ENCODE data around the gene TNFRSF21. TPM values are rescaled to one million over a fixed set of nuclear protein-coding genes. Genes with fewer than 3 reads are reported as not detected.

TNFRSF21 gene
- total RNA-seq, 1 donor from 2014 or later = 27.1 TPM

- DNase-seq = no peak
- TF ChIP-seq CTCF (IDR thresholded peaks at IDR 0.05; ENCODE audit: partially characterized antibody, unreplicated experiment) = no peak
- Mint-ChIP-seq H3K36me3 (ENCODE audit: unreplicated experiment) (no peaks in the 10 kb centered on the region), H3K4me3 (ENCODE audit: unreplicated experiment) (no peak overlapping the region), H3K9me3 (ENCODE audit: unreplicated experiment) (no peaks in the 10 kb centered on the region), H3K27me3 (ENCODE audit: unreplicated experiment) (no peaks in the 10 kb centered on the region), H3K4me1 (ENCODE audit: low read depth, unreplicated experiment) (peaks cover 14% of the 10 kb centered on the region), H3K27ac (ENCODE audit: unreplicated experiment) (no peak overlapping the region)
Observed at GRCh38 chr6:47239546-47239945, 70.2 kb downstream of the TNFRSF21 start.

- H3K27ac Mint-ChIP-seq (ENCODE audit: unreplicated experiment) = no peak overlapping the region
Observed at GRCh38 chr6:47238456-47238995, 71.2 kb downstream of the TNFRSF21 start.

GRCh38 chr6:47237196-47237595 is 72.5 kb downstream of the TNFRSF21 start:
- H3K27ac Mint-ChIP-seq (ENCODE audit: unreplicated experiment) = no peak overlapping the region
- H3K4me1 Mint-ChIP-seq (ENCODE audit: low read depth, unreplicated experiment) = peaks cover 6% of the 10 kb centered on the region
- H3K4me3 Mint-ChIP-seq (ENCODE audit: unreplicated experiment) = no peak overlapping the region
- H3K9me3 Mint-ChIP-seq (ENCODE audit: unreplicated experiment) = no peaks in the 10 kb centered on the region
- no peaks in the 10 kb centered on the region for H3K27me3 Mint-ChIP-seq (ENCODE audit: unreplicated experiment)
- no peaks in the 10 kb centered on the region for H3K36me3 Mint-ChIP-seq (ENCODE audit: unreplicated experiment)
- TF ChIP-seq CTCF (IDR thresholded peaks at IDR 0.05; ENCODE audit: partially characterized antibody, unreplicated experiment) = no peak
- DNase-seq = no peak

More at GRCh38 chr6:47238456-47238995, 71.2 kb downstream of the TNFRSF21 start:
- DNase-seq = no peak
- no peaks in the 10 kb centered on the region for H3K9me3 Mint-ChIP-seq (ENCODE audit: unreplicated experiment)
- H3K4me1 Mint-ChIP-seq (ENCODE audit: low read depth, unreplicated experiment) = peaks cover 11% of the 10 kb centered on the region
- no peak overlapping the region for H3K4me3 Mint-ChIP-seq (ENCODE audit: unreplicated experiment)
- no peaks in the 10 kb centered on the region for H3K27me3 Mint-ChIP-seq (ENCODE audit: unreplicated experiment)
- no peak for TF ChIP-seq CTCF (IDR thresholded peaks at IDR 0.05; ENCODE audit: partially characterized antibody, unreplicated experiment)
- no peaks in the 10 kb centered on the region for H3K36me3 Mint-ChIP-seq (ENCODE audit: unreplicated experiment)

GRCh38 chr6:47235964-47236760 is 73.5 kb downstream of the TNFRSF21 start:
- no peaks in the 10 kb centered on the region for H3K9me3 Mint-ChIP-seq (ENCODE audit: unreplicated experiment)
- DNase-seq = no peak
- H3K36me3 Mint-ChIP-seq (ENCODE audit: unreplicated experiment) = no peaks in the 10 kb centered on the region
- H3K27ac Mint-ChIP-seq (ENCODE audit: unreplicated experiment) = no peak overlapping the region
- no peaks in the 10 kb centered on the region for H3K27me3 Mint-ChIP-seq (ENCODE audit: unreplicated experiment)
- no peak for TF ChIP-seq CTCF (IDR thresholded peaks at IDR 0.05; ENCODE audit: partially characterized antibody, unreplicated experiment)
- H3K4me3 Mint-ChIP-seq (ENCODE audit: unreplicated experiment) = no peak overlapping the region
- no peaks in the 10 kb centered on the region for H3K4me1 Mint-ChIP-seq (ENCODE audit: low read depth, unreplicated experiment)

GRCh38 chr6:47235421-47235820 is 74.3 kb downstream of the TNFRSF21 start:
- TF ChIP-seq CTCF (IDR thresholded peaks at IDR 0.05; ENCODE audit: partially characterized antibody, unreplicated experiment) = no peak
- Mint-ChIP-seq H3K27ac (ENCODE audit: unreplicated experiment) (no peak overlapping the region), H3K36me3 (ENCODE audit: unreplicated experiment) (no peaks in the 10 kb centered on the region), H3K4me3 (ENCODE audit: unreplicated experiment) (no peak overlapping the region), H3K4me1 (ENCODE audit: low read depth, unreplicated experiment) (no peaks in the 10 kb centered on the region), H3K9me3 (ENCODE audit: unreplicated experiment) (no peaks in the 10 kb centered on the region), H3K27me3 (ENCODE audit: unreplicated experiment) (no peaks in the 10 kb centered on the region)
- DNase-seq = no peak
